PC-3 (cell line): Measurements from ENCODE around the gene PLD1. TPM values are rescaled to one million over a fixed set of nuclear protein-coding genes. Genes with fewer than 3 reads are reported as not detected.

Experiments used
- ATAC-seq: fragments of 200-7000 bp; cut with Tn5 transposase; 2 replicates; pipeline ENCODE4 v1.9.1; 2020; ENCODE audit warnings: mild to moderate bottlenecking, moderate library complexity
- BruUV-seq: library from RNA; stranded (reverse); fragments of 400-500 nt; replicated peaks from 2 replicates; lab custom pipeline; 2021; lab: Mats Ljungman, UMichigan
- CTCF ChIA-PET: fragments of 300-600 bp; sonication (Branson Sonifier 250); formaldehyde crosslinking; loops from one replicate; lab custom pipeline; 2022; ENCODE audit warnings: antibody characterized with exemption; lab: Charles Lee
- POLR2A ChIA-PET: fragments of 300-600 bp; sonication (Branson Sonifier 250); formaldehyde crosslinking; loops from one replicate; lab custom pipeline; 2022; ENCODE audit warnings: antibody characterized with exemption; ENCODE audit not compliant: unreplicated experiment; lab: Charles Lee
- DNase-seq: peaks from one replicate; pipeline ENCODE4 v3.0.0-alpha.2; 2015
- H2AFZ ChIP-seq: fragments of 300-600 bp; sonication (generic); 2 replicates; pipeline ENCODE4 v1.6.0; 2016; ENCODE audit warnings: antibody characterized with exemption, low read length
- H3F3A ChIP-seq: fragments of 300-600 bp; sonication (generic); one replicate; pipeline ENCODE4 v1.6.0; 2017; ENCODE audit warnings: antibody characterized with exemption, low read length, control low read depth, mild to moderate bottlenecking; ENCODE audit not compliant: unreplicated experiment
- H3K27ac ChIP-seq: fragments of 300-600 bp; sonication (generic); 2 replicates; pipeline ENCODE4 v1.5.1; 2016; ENCODE audit warnings: mild to moderate bottlenecking, low read length
- H3K27me3 ChIP-seq: fragments of 300-600 bp; sonication (generic); 2 replicates; pipeline ENCODE4 v1.6.1; 2016; ENCODE audit warnings: low read length, mixed read lengths
- H3K36me3 ChIP-seq: fragments of 300-600 bp; sonication (generic); 2 replicates; pipeline ENCODE4 v1.6.1; 2016; ENCODE audit warnings: low read depth, mixed run types, low read length, mixed read lengths
- H3K4me1 ChIP-seq: fragments of 300-600 bp; sonication (generic); 2 replicates; pipeline ENCODE4 v1.5.1; 2016; ENCODE audit warnings: low read length; ENCODE audit not compliant: insufficient read depth
- H3K4me2 ChIP-seq: fragments of 300-600 bp; sonication (generic); 2 replicates; pipeline ENCODE4 v1.6.0; 2016; ENCODE audit warnings: low read length
- H3K4me3 ChIP-seq: fragments of 300-600 bp; sonication (generic); 2 replicates; pipeline ENCODE4 v1.5.1; 2016; ENCODE audit warnings: mild to moderate bottlenecking, low read length, mixed read lengths
- H3K79me2 ChIP-seq: fragments of 300-600 bp; sonication (generic); 2 replicates; pipeline ENCODE4 v1.6.1; 2017; ENCODE audit warnings: low read length, mixed read lengths
- H3K9ac ChIP-seq: fragments of 300-600 bp; sonication (generic); 2 replicates; pipeline ENCODE4 v1.6.0; 2016; ENCODE audit warnings: mild to moderate bottlenecking, low read length
- H3K9me2 ChIP-seq: fragments of 300-600 bp; sonication (generic); replicated peaks from 2 replicates; pipeline ENCODE4 v1.6.1; 2016; ENCODE audit warnings: mixed run types, low read length, mixed read lengths
- H3K9me3 ChIP-seq: fragments of 300-600 bp; sonication (generic); 2 replicates; pipeline ENCODE4 v1.6.1; 2016; ENCODE audit warnings: low read length, mixed read lengths
- H4K20me1 ChIP-seq: fragments of 300-600 bp; sonication (generic); 2 replicates; pipeline ENCODE4 v1.6.1; 2016; ENCODE audit warnings: low read length, mixed read lengths
- EZH2 ChIP-seq: fragments of 300-600 bp; sonication (generic); IDR thresholded peaks from one replicate; pipeline ENCODE4 v1.6.1; 2017; ENCODE audit warnings: antibody characterized with exemption, mild to moderate bottlenecking, low read length; ENCODE audit not compliant: unreplicated experiment
- EZH2phosphoT487 ChIP-seq: fragments of 300-600 bp; sonication (generic); IDR thresholded peaks from 2 replicates; pipeline ENCODE4 v1.6.1; 2018; ENCODE audit warnings: mild to moderate bottlenecking, antibody characterized with exemption, low read length, borderline replicate concordance
- intact Hi-C: fragments of 100-400 bp; cut with micrococcal nuclease; formaldehyde crosslinking; loops from 2 replicates; pipeline ENCODE4 v1.9.0; 2023
- total RNA-seq: library from RNA; depleted of rRNA; stranded (reverse); fragments of >200 nt; gene quantifications from 2 replicates; pipeline ENCODE4 v1.2.3, GENCODE V29; 2014
- TF ChIP-seq, protein P1 (sequence below): fragments of 300-600 bp; sonication (generic); conservative IDR thresholded peaks from 2 replicates; pipeline ENCODE4 v1.5.1; 2017; ENCODE audit warnings: antibody characterized with exemption, low read depth, mild to moderate bottlenecking, low read length

Gene PLD1
- total RNA-seq, 1 experiment from 2014 or later = 7.3 TPM

- H3K4me3 ChIP-seq = no peak overlapping the region
- no peaks in the 10 kb centered on the region for H3K79me2 ChIP-seq
- H3F3A ChIP-seq = peaks cover 9% of the 10 kb centered on the region
- H3K27me3 ChIP-seq = no peaks in the 10 kb centered on the region
- no peak for DNase-seq
- BruUV-seq = no TSS peak
- POLR2A ChIA-PET = no interaction called here
- CTCF ChIA-PET = interaction anchor here (0.6 kb wide), 1 partner anchor 172 kb away, joined by 3 read pairs; no protein-coding TSS in a partner anchor
- no peak overlapping the region for H3K27ac ChIP-seq
- no peak overlapping the region for H3K4me2 ChIP-seq
- H3K36me3 ChIP-seq = no peaks in the 10 kb centered on the region
- no peak overlapping the region for H2AFZ ChIP-seq
- ATAC-seq = no peak
- H3K9ac ChIP-seq = no peak overlapping the region
- intact Hi-C loops = loop anchor here (5.0 kb wide), 1 partner anchor 154 kb away; no protein-coding TSS in a partner anchor
- H3K9me2 ChIP-seq = no peaks in the 10 kb centered on the region
- H3K4me1 ChIP-seq = peaks cover 30% of the 10 kb centered on the region
- TF ChIP-seq EZH2 (no peak), EZH2phosphoT487 (no peak)
- TF ChIP-seq, protein P1, sequence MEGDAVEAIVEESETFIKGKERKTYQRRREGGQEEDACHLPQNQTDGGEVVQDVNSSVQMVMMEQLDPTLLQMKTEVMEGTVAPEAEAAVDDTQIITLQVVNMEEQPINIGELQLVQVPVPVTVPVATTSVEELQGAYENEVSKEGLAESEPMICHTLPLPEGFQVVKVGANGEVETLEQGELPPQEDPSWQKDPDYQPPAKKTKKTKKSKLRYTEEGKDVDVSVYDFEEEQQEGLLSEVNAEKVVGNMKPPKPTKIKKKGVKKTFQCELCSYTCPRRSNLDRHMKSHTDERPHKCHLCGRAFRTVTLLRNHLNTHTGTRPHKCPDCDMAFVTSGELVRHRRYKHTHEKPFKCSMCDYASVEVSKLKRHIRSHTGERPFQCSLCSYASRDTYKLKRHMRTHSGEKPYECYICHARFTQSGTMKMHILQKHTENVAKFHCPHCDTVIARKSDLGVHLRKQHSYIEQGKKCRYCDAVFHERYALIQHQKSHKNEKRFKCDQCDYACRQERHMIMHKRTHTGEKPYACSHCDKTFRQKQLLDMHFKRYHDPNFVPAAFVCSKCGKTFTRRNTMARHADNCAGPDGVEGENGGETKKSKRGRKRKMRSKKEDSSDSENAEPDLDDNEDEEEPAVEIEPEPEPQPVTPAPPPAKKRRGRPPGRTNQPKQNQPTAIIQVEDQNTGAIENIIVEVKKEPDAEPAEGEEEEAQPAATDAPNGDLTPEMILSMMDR = no peak
- no peaks in the 10 kb centered on the region for H4K20me1 ChIP-seq
- no peaks in the 10 kb centered on the region for H3K9me3 ChIP-seq
Measured at GRCh38 chr3:171813278-171813896, 3.1 kb upstream of the PLD1 start.

DNA sequence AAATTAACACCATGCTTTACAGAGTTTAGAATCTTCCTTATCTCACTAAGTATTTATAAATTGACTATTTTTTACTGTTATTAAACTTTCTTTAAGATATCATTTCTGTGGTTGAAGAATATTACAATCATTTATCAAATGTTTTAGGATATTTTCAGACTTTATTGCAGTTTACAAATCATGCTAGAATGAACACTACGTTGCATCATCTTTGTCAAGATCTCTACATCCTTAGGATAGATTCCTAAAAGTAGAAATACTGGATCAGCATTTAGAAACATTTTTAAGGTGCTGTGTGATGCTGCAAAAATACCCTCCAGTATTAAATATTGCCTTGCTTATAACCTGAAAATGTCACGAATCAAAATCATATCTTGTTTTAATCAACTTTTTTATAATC is 2.5 kb upstream of the PLD1 start:
- ChIA-PET POLR2A (no interaction called here), CTCF (no interaction called here)
- TF ChIP-seq, protein P1 = no peak
- TF ChIP-seq EZH2phosphoT487 = no peak
- TF ChIP-seq EZH2 = no peak
- ATAC-seq (no peak), DNase-seq (no peak)
- Histone ChIP-seq H3K27ac (no peak overlapping the region), H3K4me3 (no peak overlapping the region), H3F3A (peaks cover 9% of the 10 kb centered on the region), H2AFZ (no peak overlapping the region), H4K20me1 (no peaks in the 10 kb centered on the region), H3K27me3 (no peaks in the 10 kb centered on the region), H3K9me2 (no peaks in the 10 kb centered on the region), H3K36me3 (no peaks in the 10 kb centered on the region), H3K79me2 (peaks cover 2% of the 10 kb centered on the region), H3K9me3 (no peaks in the 10 kb centered on the region), H3K4me2 (no peak overlapping the region), H3K9ac (no peak overlapping the region), H3K4me1 (peaks cover 30% of the 10 kb centered on the region)
- BruUV-seq = no TSS peak
- intact Hi-C loops = loop anchor here (5.0 kb wide), 1 partner anchor 154 kb away; no protein-coding TSS in a partner anchor

DNA sequence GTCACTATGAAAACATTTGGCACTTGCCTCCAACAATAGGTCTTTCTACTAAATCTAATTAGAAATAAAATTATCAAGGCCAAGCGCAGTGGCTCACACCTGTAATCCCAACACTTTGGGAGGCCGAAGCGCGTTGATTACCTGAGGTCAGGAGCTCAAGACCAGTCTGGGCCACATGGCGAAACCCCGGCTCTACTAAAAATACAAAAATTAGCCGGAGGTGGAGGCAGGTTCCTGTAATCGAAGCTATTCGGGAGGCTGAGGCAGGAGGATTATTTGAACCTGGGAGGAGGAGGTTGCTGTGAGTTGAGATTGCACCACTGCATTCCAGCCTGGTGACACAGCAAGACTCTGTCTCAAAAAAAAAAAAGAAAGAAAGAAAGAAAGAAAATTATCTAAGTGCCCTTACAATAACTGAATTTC is 1.6 kb upstream of the PLD1 start:
- Histone ChIP-seq H3K9ac (peak overlapping the region; percentile 47), H3F3A (peaks cover 9% of the 10 kb centered on the region), H3K4me1 (peaks cover 38% of the 10 kb centered on the region), H3K4me2 (peak overlapping the region; percentile 85), H3K9me3 (no peaks in the 10 kb centered on the region), H3K27me3 (no peaks in the 10 kb centered on the region), H3K4me3 (no peak overlapping the region), H3K79me2 (peaks cover 5% of the 10 kb centered on the region), H2AFZ (no peak overlapping the region), H3K36me3 (no peaks in the 10 kb centered on the region), H4K20me1 (no peaks in the 10 kb centered on the region), H3K27ac (peak overlapping the region; percentile 90), H3K9me2 (no peaks in the 10 kb centered on the region)
- TF ChIP-seq EZH2 (no peak), EZH2phosphoT487 (no peak)
- TF ChIP-seq, protein P1 = no peak
- ATAC-seq (no peak), DNase-seq (peak; percentile 42)
- intact Hi-C loops = loop anchor here (1.0 to 5.0 kb wide), 2 partner anchors 17 to 155 kb away; no protein-coding TSS in a partner anchor
- BruUV-seq = no TSS peak
- POLR2A ChIA-PET = interaction anchor here (0.5 to 2.3 kb wide), 2 partner anchors 18 to 23 kb away, joined by 3 to 14 read pairs; no protein-coding TSS in a partner anchor
- CTCF ChIA-PET = interaction anchor here (0.7 kb wide), 1 partner anchor 165 kb away, joined by 3 read pairs; no protein-coding TSS in a partner anchor
